DND-41 (cell line): Measurements from ENCODE around the gene KCNV2.

ENCODE experiments used
- ATAC-seq: fragments of 200-7000 bp; cut with Tn5 transposase; 3 replicates; pipeline ENCODE4 v1.9.1; 2021; ENCODE audit warnings: low read depth; ENCODE audit not compliant: insufficient read depth
- DNase-seq: peaks from one replicate; pipeline ENCODE4 v3.0.0-alpha.2; 2020
- H2AFZ ChIP-seq: 2 replicates; pipeline ENCODE4 v1.6.0; 2012; ENCODE audit warnings: low read depth, low read length
- H3K27ac ChIP-seq: 2 replicates; pipeline ENCODE4 v1.5.1; 2012; ENCODE audit warnings: low read length, inconsistent platforms
- H3K27me3 ChIP-seq: fragments of 200-600 bp; sonication (generic); 2 replicates; pipeline ENCODE4 v1.6.0; 2012; ENCODE audit warnings: low read length, mild to moderate bottlenecking, inconsistent platforms; ENCODE audit not compliant: insufficient read depth, poor library complexity
- H3K36me3 ChIP-seq: 2 replicates; pipeline ENCODE4 v1.5.1; 2012; ENCODE audit warnings: low read length, inconsistent platforms; ENCODE audit not compliant: insufficient read depth
- H3K4me1 ChIP-seq: 2 replicates; pipeline ENCODE4 v1.5.1; 2012; ENCODE audit warnings: mild to moderate bottlenecking, low read length; ENCODE audit not compliant: insufficient read depth
- H3K4me2 ChIP-seq: 2 replicates; pipeline ENCODE4 v1.6.0; 2012; ENCODE audit warnings: mild to moderate bottlenecking, moderate library complexity, low read length, inconsistent platforms; ENCODE audit not compliant: insufficient read depth
- H3K4me3 ChIP-seq, 2 experiments: fragments of 200-600 bp in 1 of 2; shearing (Covaris generic) in 1 of 2; 2 replicates each; pipeline ENCODE4 v1.5.1; 2012 to 2016; ENCODE audit warnings: inconsistent platforms in 2 of 2, low read length in 2 of 2, mild to moderate bottlenecking in 2 of 2, low read depth in 1 of 2, moderate library complexity in 1 of 2
- H3K79me2 ChIP-seq: 2 replicates; pipeline ENCODE4 v1.6.0; 2012; ENCODE audit warnings: low read length, inconsistent platforms; ENCODE audit not compliant: insufficient read depth
- H3K9ac ChIP-seq: 2 replicates; pipeline ENCODE4 v1.6.0; 2012; ENCODE audit warnings: low read depth, mild to moderate bottlenecking, inconsistent platforms, low read length, moderate library complexity
- H3K9me3 ChIP-seq: 2 replicates; pipeline ENCODE4 v1.5.1; 2012; ENCODE audit warnings: low read length, moderate library complexity, mild to moderate bottlenecking, inconsistent platforms; ENCODE audit not compliant: insufficient read depth, severe bottlenecking
- H4K20me1 ChIP-seq: 2 replicates; pipeline ENCODE4 v1.6.0; 2012; ENCODE audit warnings: low read length; ENCODE audit not compliant: insufficient read depth
- EZH2 ChIP-seq: IDR thresholded peaks from 3 replicates; pipeline ENCODE4 v1.6.1; 2012; ENCODE audit warnings: borderline replicate concordance, low read depth, mild to moderate bottlenecking, moderate library complexity, low read length, inconsistent platforms; ENCODE audit not compliant: severe bottlenecking
- TF ChIP-seq, protein P1 (sequence below): IDR thresholded peaks from 2 replicates; pipeline ENCODE4 v1.5.1; 2012; ENCODE audit warnings: borderline replicate concordance, low read length, moderate library complexity, mild to moderate bottlenecking; ENCODE audit not compliant: poor library complexity, severe bottlenecking; ENCODE audit errors: extremely low read depth

The KCNV2 gene

DNA sequence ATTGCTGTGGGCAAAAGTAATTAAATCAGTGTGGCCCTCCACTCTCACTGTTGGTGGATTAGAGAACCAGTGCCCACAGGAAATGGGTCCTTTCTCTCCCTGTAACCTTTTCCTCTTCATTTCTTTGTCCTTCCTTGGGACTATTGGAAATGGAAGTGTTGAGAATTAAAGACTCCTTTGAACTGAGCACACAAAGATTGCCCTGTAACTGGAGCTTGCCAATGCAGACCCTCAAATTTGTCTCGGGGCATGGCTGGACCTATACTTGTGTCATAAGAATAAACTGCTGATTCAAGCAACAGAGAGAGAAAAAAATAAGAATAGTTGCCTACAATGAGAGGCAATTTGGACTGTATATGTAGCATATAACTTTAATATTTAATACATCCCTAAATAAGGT lies 13.7 kb downstream of the KCNV2 start:
- H2AFZ ChIP-seq: no peak overlapping the region
- no peaks in the 10 kb centered on the region for H3K79me2 ChIP-seq
- H4K20me1 ChIP-seq: no peaks in the 10 kb centered on the region
- H3K4me1 ChIP-seq: no peaks in the 10 kb centered on the region
- no peaks in the 10 kb centered on the region for H3K27me3 ChIP-seq
- H3K36me3 ChIP-seq: no peaks in the 10 kb centered on the region
- DNase-seq (no peak), ATAC-seq (no peak)
- no peak overlapping the region for H3K4me2 ChIP-seq
- no peak overlapping the region for H3K27ac ChIP-seq
- H3K4me3 ChIP-seq: no peak overlapping the region
- no peak overlapping the region for H3K9ac ChIP-seq
- H3K9me3 ChIP-seq: no peaks in the 10 kb centered on the region
- TF ChIP-seq, protein P1, sequence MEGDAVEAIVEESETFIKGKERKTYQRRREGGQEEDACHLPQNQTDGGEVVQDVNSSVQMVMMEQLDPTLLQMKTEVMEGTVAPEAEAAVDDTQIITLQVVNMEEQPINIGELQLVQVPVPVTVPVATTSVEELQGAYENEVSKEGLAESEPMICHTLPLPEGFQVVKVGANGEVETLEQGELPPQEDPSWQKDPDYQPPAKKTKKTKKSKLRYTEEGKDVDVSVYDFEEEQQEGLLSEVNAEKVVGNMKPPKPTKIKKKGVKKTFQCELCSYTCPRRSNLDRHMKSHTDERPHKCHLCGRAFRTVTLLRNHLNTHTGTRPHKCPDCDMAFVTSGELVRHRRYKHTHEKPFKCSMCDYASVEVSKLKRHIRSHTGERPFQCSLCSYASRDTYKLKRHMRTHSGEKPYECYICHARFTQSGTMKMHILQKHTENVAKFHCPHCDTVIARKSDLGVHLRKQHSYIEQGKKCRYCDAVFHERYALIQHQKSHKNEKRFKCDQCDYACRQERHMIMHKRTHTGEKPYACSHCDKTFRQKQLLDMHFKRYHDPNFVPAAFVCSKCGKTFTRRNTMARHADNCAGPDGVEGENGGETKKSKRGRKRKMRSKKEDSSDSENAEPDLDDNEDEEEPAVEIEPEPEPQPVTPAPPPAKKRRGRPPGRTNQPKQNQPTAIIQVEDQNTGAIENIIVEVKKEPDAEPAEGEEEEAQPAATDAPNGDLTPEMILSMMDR: no peak
- no peak for TF ChIP-seq EZH2

DNA sequence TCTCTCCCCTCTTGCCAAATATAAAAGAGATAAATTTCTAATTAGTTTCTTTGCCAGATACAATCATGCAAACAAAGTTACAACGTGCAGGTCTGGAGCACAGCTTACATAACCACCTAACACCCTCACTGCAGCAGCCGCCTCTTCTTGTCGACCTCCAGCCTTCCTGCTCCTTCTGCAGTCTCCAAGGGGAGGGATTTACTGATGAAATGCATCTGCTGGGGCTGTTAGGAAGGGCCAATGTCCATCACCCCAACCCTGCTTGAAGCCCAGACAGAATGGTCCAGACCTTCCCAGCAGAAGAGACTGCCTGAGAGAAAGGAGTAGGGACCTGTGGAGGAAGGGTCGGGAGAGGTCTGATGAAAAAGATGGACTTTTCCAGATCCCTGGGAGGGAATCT lies 15.2 kb downstream of the KCNV2 start:
- no peak overlapping the region for H3K9ac ChIP-seq
- H3K79me2 ChIP-seq: no peaks in the 10 kb centered on the region
- no peak overlapping the region for H3K27ac ChIP-seq
- H3K36me3 ChIP-seq: no peaks in the 10 kb centered on the region
- no peaks in the 10 kb centered on the region for H3K4me1 ChIP-seq
- no peak overlapping the region for H2AFZ ChIP-seq
- no peaks in the 10 kb centered on the region for H3K9me3 ChIP-seq
- H3K4me3 ChIP-seq: no peak overlapping the region
- H3K4me2 ChIP-seq: no peak overlapping the region
- no peaks in the 10 kb centered on the region for H4K20me1 ChIP-seq
- no peaks in the 10 kb centered on the region for H3K27me3 ChIP-seq
- TF ChIP-seq EZH2: no peak
- TF ChIP-seq, protein P1: no peak
- no peak for DNase-seq
- ATAC-seq: no peak

DNA sequence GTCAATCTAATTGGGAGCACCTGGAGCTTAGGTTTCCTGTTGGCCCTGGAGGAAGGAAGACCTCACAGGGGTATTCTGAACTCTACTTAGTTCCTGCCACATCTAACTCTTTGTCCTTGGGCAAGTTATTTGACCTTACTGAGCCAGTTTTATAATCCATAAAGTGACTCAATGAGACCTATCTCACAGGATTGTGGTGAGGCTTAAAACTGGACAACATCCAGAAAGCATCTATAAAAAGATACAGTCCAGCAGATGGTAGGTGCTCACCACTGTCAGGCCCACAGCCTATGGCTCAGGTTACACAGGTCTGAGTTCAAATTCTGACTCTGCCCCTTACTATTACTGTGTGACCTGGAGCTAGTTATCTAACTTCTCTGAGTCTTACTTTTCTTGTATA lies 23.3 kb downstream of the KCNV2 start:
- DNase-seq (no peak), ATAC-seq (no peak)
- TF ChIP-seq, protein P1: no peak
- TF ChIP-seq EZH2: no peak
- H4K20me1 ChIP-seq: no peaks in the 10 kb centered on the region
- no peak overlapping the region for H3K9ac ChIP-seq
- no peak overlapping the region for H3K4me3 ChIP-seq
- no peak overlapping the region for H3K4me2 ChIP-seq
- peaks cover under 1% of the 10 kb centered on the region for H3K36me3 ChIP-seq
- H2AFZ ChIP-seq: no peak overlapping the region
- no peaks in the 10 kb centered on the region for H3K79me2 ChIP-seq
- no peaks in the 10 kb centered on the region for H3K27me3 ChIP-seq
- H3K4me1 ChIP-seq: no peaks in the 10 kb centered on the region
- no peaks in the 10 kb centered on the region for H3K9me3 ChIP-seq
- H3K27ac ChIP-seq: no peak overlapping the region
